NOMO-1 treated with dmso at 0.1 percent for 144 hours (cell line): Measurements from ENCODE around the gene CFAP100.

ENCODE experiments used
- DNase-seq: peaks from one replicate; lab custom pipeline; 2025; ENCODE audit not compliant: unreplicated experiment; lab: John Stamatoyannopoulos, UW

CFAP100 gene

GRCh38 chr3:126439346-126439967 is 44.7 kb downstream of the CFAP100 start:
- no peak for DNase-seq

- no peak for DNase-seq
Observed at GRCh38 chr3:126439968-126440708, 45.4 kb downstream of the CFAP100 start.

GRCh38 chr3:126440709-126440995 is 45.9 kb downstream of the CFAP100 start:
- DNase-seq, result no peak

DNA sequence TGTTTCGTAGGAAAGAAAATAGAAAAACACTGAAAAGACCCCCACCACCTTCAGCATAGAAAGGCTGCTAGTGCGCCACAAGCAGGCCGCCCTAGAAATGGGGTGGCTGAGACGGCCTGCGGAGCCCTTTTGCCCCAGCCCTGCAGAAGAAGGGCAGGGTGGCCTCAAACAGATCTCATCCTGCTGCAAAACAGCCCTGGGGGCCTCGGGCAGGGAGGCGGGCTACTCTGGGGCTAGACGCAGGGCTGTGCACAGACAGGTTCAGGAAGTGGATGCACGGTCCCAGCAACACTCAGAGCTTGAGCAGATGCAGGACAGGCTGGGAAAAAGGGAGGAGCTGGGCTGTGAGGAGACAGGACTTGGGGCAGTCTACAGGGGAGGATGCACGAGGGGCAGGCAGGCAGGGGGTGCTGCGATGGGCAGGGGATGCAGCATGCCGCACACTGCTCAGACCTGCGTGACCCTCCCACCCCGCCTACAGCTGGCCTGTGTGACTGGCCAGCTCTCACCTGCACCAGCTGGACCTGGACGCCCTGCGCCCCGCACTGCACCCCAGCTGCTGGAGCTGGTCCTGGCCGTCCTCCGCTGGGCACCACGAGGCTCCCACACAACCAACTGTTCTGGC is 46.7 kb downstream of the CFAP100 start:
- DNase-seq, result no peak

GRCh38 chr3:126442094-126442855 is 47.6 kb downstream of the CFAP100 start:
- DNase-seq, result no peak

DNA sequence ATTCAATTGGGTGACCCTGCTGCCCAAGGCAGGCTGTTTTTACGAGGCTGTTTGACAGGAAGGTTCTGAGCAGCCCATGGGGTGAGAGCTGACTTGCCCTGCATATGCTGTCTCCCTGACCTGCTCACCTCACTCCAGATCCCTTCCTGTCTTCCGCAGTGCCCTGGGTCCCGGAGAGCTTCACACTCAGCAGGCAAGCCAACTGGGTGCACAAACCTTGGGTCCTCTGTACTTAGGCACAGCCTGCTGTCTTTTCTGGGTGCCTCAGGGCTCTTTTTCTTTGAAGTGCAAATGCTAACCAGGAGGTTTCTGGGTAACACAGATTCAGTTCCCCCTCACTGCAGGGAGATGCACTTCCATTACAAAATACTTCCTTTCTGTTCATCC is 48.1 kb downstream of the CFAP100 start:
- DNase-seq, result no peak

DNA sequence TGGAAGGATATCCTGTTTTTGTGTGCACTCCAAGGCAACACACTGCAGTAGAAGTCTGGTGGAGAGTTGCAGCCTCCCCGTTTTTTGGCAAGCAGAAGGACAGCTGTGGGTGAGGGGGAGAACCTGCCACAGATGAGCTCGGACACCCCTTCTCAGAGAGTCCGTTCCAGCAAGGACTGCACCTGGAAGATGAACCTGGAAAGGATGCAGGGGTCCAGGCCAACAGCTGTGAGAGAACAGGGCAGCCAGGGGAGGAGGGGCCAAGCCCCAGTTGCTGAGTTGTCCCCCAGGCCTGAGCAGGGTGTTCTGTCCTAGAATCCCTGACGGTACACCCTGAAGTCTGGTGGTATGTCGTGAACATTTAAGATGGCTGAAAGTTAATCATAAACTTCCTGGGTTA is 50.8 kb downstream of the CFAP100 start:
- no peak for DNase-seq

DNA sequence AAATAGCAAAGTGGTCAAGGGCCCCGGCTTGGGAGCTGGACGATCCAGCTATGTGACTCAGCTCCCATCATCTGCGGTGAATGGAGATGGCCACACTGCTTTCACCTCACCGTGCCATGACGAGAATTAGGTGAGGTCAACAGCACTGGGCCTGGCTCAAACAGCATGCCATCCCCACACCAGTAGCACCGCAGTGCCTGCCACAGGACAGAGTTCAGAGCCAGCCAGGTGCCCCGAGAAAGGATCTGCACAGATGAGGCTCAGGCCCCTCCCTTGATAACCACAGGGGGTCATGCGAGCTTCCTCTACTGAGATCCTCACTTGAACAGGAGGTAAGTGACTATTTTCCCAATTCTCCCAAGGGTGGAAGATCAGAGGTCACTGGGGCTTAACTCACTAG is 51.6 kb downstream of the CFAP100 start:
- no peak for DNase-seq

- DNase-seq, result no peak
Observed at GRCh38 chr3:126446791-126447190, 52.1 kb downstream of the CFAP100 start.

DNA sequence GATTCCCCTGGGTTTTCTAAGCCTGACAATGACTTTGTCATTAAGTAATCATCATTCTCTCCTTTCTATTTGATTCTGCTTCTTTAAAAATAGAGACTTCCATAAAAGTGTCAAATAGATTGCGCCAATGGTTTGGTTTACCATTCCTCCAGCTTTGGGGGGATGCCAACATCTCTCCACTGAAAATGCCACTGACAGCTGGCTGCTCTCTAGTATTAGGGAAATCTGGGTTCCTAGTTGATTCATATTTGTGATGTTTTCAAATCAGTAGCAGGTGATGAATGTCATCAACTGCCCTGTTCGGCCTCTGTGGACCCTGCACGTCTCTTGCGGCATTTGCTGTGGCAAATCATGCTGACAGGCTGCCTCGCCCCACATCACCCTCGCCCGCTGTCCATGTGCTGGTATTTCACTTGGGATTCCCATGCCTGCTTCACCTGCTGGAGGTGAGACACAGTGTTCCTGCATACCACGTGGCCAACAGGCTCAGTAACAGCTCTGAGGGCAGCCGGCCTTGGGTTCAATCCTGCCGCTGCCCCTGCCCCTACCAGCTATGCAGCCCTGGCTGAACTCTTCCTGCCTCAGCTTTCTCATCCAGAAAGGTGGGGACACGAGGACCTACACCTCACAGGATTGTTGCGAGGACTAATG is 52.9 kb downstream of the CFAP100 start:
- no peak for DNase-seq

- DNase-seq, result no peak
Observed at GRCh38 chr3:126448136-126448892, 53.6 kb downstream of the CFAP100 start.

DNA sequence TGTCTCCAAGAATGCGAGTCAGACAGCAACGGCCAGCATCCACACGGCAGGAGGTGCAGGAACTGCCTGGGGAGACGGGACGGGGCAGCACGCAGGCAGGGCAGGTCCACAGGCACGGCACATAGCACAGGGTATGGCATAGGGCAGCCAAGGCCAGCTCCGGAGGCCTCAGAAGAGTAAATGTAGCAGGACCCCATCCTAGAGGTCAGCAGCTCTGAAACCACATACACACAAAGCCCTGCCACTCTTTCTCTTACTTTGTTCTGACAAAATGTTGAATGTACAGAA is 54.1 kb downstream of the CFAP100 start:
- DNase-seq, result no peak

- DNase-seq, result no peak
Observed at GRCh38 chr3:126449621-126450051, 54.9 kb downstream of the CFAP100 start.

DNA sequence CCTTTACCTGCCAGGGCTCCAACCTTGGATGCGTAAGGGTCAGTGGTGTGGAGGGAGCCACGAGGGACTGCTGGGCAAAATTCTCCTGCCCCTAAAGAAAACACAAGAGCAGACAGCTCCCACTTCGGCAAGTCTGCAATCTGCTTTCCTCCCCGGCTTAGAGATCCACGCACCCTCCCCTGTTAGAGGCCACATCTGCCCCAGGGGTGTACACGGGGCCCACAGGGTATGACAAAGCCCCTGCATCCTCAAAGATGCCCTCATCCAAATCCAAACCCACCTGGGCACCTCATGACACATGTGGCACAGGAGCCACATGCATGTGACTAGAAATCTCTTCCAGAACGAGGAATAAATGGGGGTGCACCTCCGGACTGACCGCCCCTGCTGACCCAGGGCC is 55.5 kb downstream of the CFAP100 start:
- no peak for DNase-seq

DNA sequence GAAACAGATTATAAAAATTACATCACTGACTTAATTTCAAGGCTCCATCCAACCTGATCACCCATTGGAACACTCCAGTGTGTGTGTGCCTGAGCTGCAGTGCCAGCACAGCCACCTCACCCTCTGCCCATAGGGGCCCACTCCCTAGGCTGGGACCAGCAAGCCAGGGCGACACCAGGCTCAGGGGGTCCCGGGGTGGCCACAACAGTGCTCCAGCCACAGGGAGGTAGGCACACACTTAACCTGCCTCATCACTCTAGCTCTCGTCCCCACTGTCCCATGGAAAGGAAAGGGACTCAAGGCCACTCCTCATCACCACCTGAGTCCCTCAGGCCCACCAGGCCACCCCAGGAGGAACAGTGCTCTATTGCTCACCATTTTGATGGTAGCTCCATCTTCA is 56.0 kb downstream of the CFAP100 start:
- no peak for DNase-seq

GRCh38 chr3:126451511-126451910 is 56.8 kb downstream of the CFAP100 start:
- no peak for DNase-seq

- DNase-seq, result no peak
Observed at GRCh38 chr3:126452213-126452612, 57.5 kb downstream of the CFAP100 start.

- no peak for DNase-seq
Observed at GRCh38 chr3:126454025-126454424, 59.3 kb downstream of the CFAP100 start.

- DNase-seq, result no peak
Observed at GRCh38 chr3:126454437-126455198, 59.9 kb downstream of the CFAP100 start.

DNA sequence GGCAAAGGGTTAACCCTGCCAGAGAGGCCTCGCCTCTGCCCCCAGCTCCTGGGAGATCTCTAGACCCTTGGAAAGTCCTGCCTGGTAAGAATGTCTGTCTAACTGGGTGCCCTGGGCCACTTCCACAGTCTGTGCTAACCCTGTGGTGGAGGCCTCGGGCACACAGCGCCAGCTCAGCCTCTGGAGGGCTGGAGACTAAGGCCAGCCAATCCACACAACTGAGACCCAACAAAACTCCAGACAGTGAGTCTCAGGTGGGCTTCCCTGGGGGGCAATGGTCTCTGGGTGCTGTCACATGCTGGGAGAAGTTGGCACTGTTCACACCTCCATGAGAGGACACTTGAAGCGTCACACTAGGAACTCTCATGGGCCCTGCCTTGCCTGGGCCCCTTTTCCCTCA is 61.5 kb downstream of the CFAP100 start:
- DNase-seq, result no peak
